GM12878 (cell line): ENCODE data around the gene BCL2. TPM values are rescaled to one million over a fixed set of nuclear protein-coding genes. Genes with fewer than 3 reads are reported as not detected.

Experiments
- CBX3 ChIP-seq: fragments of 200-600 bp; sonication (generic); IDR thresholded peaks from 2 replicates; pipeline ENCODE4 v1.6.1; 2016; ENCODE audit warnings: low read depth, borderline replicate concordance
- CHD2 ChIP-seq: IDR thresholded peaks from 2 replicates; pipeline ENCODE4 v1.6.1; 2011; ENCODE audit warnings: low read depth, low read length, improper control_type of control experiment, borderline replicate concordance
- CHD4 ChIP-seq: fragments of 200-600 bp; sonication (generic); IDR thresholded peaks from 2 replicates; pipeline ENCODE4 v1.6.1; 2016; ENCODE audit warnings: mild to moderate bottlenecking
- EED ChIP-seq: sonication (generic); IDR thresholded peaks from 2 replicates; pipeline ENCODE4 v1.6.1; 2016; ENCODE audit warnings: antibody characterized with exemption, low read depth
- ELK1 ChIP-seq: IDR thresholded peaks from 2 replicates; pipeline ENCODE4 v1.6.1; 2012; ENCODE audit warnings: low read depth, low read length, improper control_type of control experiment
- EP300 ChIP-seq, 2 experiments: fragments of 150-350 bp in 1 of 2; IDR thresholded peaks; 2 replicates each; pipeline ENCODE4 v1.6.1; 2011 to 2012; ENCODE audit warnings: low read depth in 2 of 2, low read length in 2 of 2, borderline replicate concordance in 1 of 2, improper control_type of control experiment in 1 of 2, inconsistent platforms in 1 of 2; ENCODE audit not compliant: control insufficient read depth in 1 of 2
- FOXM1 ChIP-seq: IDR thresholded peaks from 2 replicates; pipeline ENCODE4 v1.6.1; 2012; ENCODE audit warnings: low read depth, mild to moderate bottlenecking, inconsistent platforms, low read length, moderate library complexity
- GABPA ChIP-seq: IDR thresholded peaks from 2 replicates; pipeline ENCODE4 v1.6.1; 2014; ENCODE audit warnings: antibody characterized with exemption, low read depth, mild to moderate bottlenecking, inconsistent platforms
- IKZF2 ChIP-seq, 2 experiments: fragments of 450-650 bp; IDR thresholded peaks; 2 replicates each; pipeline ENCODE4 v1.6.1; 2017; ENCODE audit warnings: mild to moderate bottlenecking in 2 of 2, moderate library complexity in 2 of 2
- KDM1A ChIP-seq: fragments of 200-600 bp; sonication (generic); IDR thresholded peaks from 2 replicates; pipeline ENCODE4 v1.6.1; 2016; ENCODE audit warnings: borderline replicate concordance
- MEF2A ChIP-seq: IDR thresholded peaks from 2 replicates; pipeline ENCODE4 v1.6.1; 2011; ENCODE audit warnings: low read depth, mild to moderate bottlenecking, low read length, moderate library complexity; ENCODE audit not compliant: insufficient read depth
- MEF2B ChIP-seq: fragments of 450-650 bp; IDR thresholded peaks from 2 replicates; pipeline ENCODE4 v1.6.1; 2018; ENCODE audit warnings: mild to moderate bottlenecking, moderate library complexity; ENCODE audit not compliant: partially characterized antibody, poor library complexity, severe bottlenecking
- MTA3 ChIP-seq: IDR thresholded peaks from 2 replicates; pipeline ENCODE4 v1.6.1; 2012; ENCODE audit warnings: low read length, inconsistent platforms, borderline replicate concordance
- PAX5 ChIP-seq: IDR thresholded peaks from 2 replicates; pipeline ENCODE4 v1.6.1; 2011; ENCODE audit warnings: low read depth, low read length, borderline replicate concordance
- PAX8 ChIP-seq: fragments of 450-650 bp; IDR thresholded peaks from 2 replicates; pipeline ENCODE4 v1.6.1; 2017; ENCODE audit warnings: mild to moderate bottlenecking, moderate library complexity
- PKNOX1 ChIP-seq: fragments of 450-650 bp; IDR thresholded peaks from 2 replicates; pipeline ENCODE4 v1.6.1; 2016; ENCODE audit warnings: mild to moderate bottlenecking
- PRDM15 ChIP-seq: fragments of 450-650 bp; formaldehyde crosslinking; IDR thresholded peaks from 2 replicates; pipeline ENCODE4 v1.4.0; 2020; ENCODE audit warnings: mild to moderate bottlenecking, moderate library complexity
- RBBP5 ChIP-seq: fragments of 200-600 bp; sonication (generic); conservative IDR thresholded peaks from 2 replicates; pipeline ENCODE4 v1.6.1; 2016
- RCOR1 ChIP-seq: conservative IDR thresholded peaks from 2 replicates; pipeline ENCODE4 v1.6.1; 2012; ENCODE audit warnings: low read depth, low read length, improper control_type of control experiment
- RELA ChIP-seq: fragments of 450-650 bp; IDR thresholded peaks from 2 replicates; pipeline ENCODE4 v1.8.0; 2014; ENCODE audit warnings: borderline replicate concordance; ENCODE audit not compliant: partially characterized antibody
- RELB ChIP-seq: fragments of 450-650 bp; IDR thresholded peaks from 2 replicates; pipeline ENCODE4 v1.6.1; 2017; ENCODE audit warnings: low read depth, mild to moderate bottlenecking, moderate library complexity
- SMC3 ChIP-seq: IDR thresholded peaks from 2 replicates; pipeline ENCODE4 v1.6.1; 2011; ENCODE audit warnings: low read length, improper control_type of control experiment, borderline replicate concordance
- SP1 ChIP-seq: IDR thresholded peaks from one replicate; pipeline ENCODE4 v1.6.1; 2011; ENCODE audit warnings: low read depth, low read length
- SREBF2 ChIP-seq: IDR thresholded peaks from 2 replicates; pipeline ENCODE4 v1.6.1; 2012; ENCODE audit warnings: mild to moderate bottlenecking, low read length
- TARDBP ChIP-seq: IDR thresholded peaks from 2 replicates; pipeline ENCODE4 v1.6.1; 2016; ENCODE audit warnings: borderline replicate concordance
- YBX1 ChIP-seq: fragments of 450-650 bp; IDR thresholded peaks from 2 replicates; pipeline ENCODE4 v1.6.1; 2016; ENCODE audit warnings: antibody characterized with exemption
- polyA plus RNA-seq, 11 experiments: library from polyadenylated mRNA; depleted of rRNA in 4 of 11; unstranded in 6 of 11; stranded (reverse) in 5 of 11; fragments of >200 nt; fragmentation: Nextera tagmentation in 4 of 11; fragmentation: Illumina TruSeq in 1 of 11; extraction: Ambion mirVana in 4 of 11; extraction: Trizol in 1 of 11; gene quantifications; 1 replicate in 1 of 11; 2 replicates in 10 of 11; pipeline versions ENCODE4 v1.2.1 to v1.2.3, GENCODE V29; 2011 to 2016; ENCODE audit warnings: inconsistent platforms in 2 of 11, missing spikeins in 2 of 11, low read depth in 1 of 11
- total RNA-seq, 4 experiments: library from RNA; depleted of rRNA in 3 of 4; stranded (reverse); fragments of >200 nt in 3 of 4; fragmentation: Illumina TruSeq in 1 of 4; extraction: Trizol in 1 of 4; gene quantifications; 2 replicates each; pipeline versions ENCODE4 v1.2.1 to v1.2.3, GENCODE V29; 2013 to 2021

The BCL2 gene
- total and polyA plus RNA-seq, 10 of the 15 experiments (the other 5 are each of a cell fraction or from before 2014, with no cell fraction given): 4.1 to 47.8 (median 19.3) TPM

- no peak for TF ChIP-seq ELK1
- TF ChIP-seq CHD4: no peak
- TF ChIP-seq PRDM15: no peak
- peak; percentile 93 for TF ChIP-seq RELB
- no peak for TF ChIP-seq MTA3
- peak; percentile 85 to 86 for TF ChIP-seq EP300 (IDR thresholded peaks at IDR 0.05; ENCODE audit: borderline replicate concordance in 1 of 2, control insufficient read depth in 1 of 2, low read depth in 2 of 2, low read length in 2 of 2)
- 0 out of 2 replicates have a peak, but pooled peaks have one; percentile 9 for TF ChIP-seq PAX8
- no peak for TF ChIP-seq RBBP5
- TF ChIP-seq RCOR1: no peak
- peak; percentile 42; the same call in 1 of the 2 replicates for TF ChIP-seq PAX5
- TF ChIP-seq SP1: no peak
- peak; percentile 93 to 95 for TF ChIP-seq IKZF2 (IDR thresholded peaks at IDR 0.05)
- TF ChIP-seq SMC3: no peak
- no peak for TF ChIP-seq GABPA
- peak; percentile 98 for TF ChIP-seq MEF2A
- no peak for TF ChIP-seq KDM1A
- peak; percentile 17; the same call in 1 of the 2 replicates for TF ChIP-seq PKNOX1
- no peak for TF ChIP-seq CBX3
- TF ChIP-seq EED: no peak
- peak; percentile 96 for TF ChIP-seq MEF2B
- no peak for TF ChIP-seq RELA
- no peak for TF ChIP-seq TARDBP
- TF ChIP-seq FOXM1: peak; percentile 37; the same call in 1 of the 2 replicates
- TF ChIP-seq YBX1: no peak
- 0 out of 2 replicates have a peak, but pooled peaks have one; percentile 52 for TF ChIP-seq CHD2
- TF ChIP-seq SREBF2: no peak
Observed at GRCh38 chr18:63192885-63193349, 126.7 kb downstream of the BCL2 start (continued).
